Renal pelvis (tissue), 4 donors: ENCODE data around the gene GPRIN1. TPM values are rescaled to one million over a fixed set of nuclear protein-coding genes. Genes with fewer than 3 reads are reported as not detected.
A peak's percentile ranks its signal among the peaks of the same experiment; 100 is the strongest.
"Not testable (repeated sequence)": the region's sequence is repeated elsewhere in the genome, so short reads cannot be mapped to it uniquely, and the experiment has no call there.

Experiments
- DNase-seq: peaks from one replicate; pipeline ENCODE4 v3.0.0-alpha.2; 2013
- polyA plus RNA-seq, 3 donors: library from polyadenylated mRNA; unstranded; fragments of 120-200 nt; gene quantifications; one replicate each; pipeline ENCODE4 v1.2.1, GENCODE V29; 2013; ENCODE audit not compliant: insufficient read length in 3 of 3

GPRIN1 gene
- polyA plus RNA-seq, 3 donors, result 1.9 to 2.3 (median 2.3) TPM

DNA sequence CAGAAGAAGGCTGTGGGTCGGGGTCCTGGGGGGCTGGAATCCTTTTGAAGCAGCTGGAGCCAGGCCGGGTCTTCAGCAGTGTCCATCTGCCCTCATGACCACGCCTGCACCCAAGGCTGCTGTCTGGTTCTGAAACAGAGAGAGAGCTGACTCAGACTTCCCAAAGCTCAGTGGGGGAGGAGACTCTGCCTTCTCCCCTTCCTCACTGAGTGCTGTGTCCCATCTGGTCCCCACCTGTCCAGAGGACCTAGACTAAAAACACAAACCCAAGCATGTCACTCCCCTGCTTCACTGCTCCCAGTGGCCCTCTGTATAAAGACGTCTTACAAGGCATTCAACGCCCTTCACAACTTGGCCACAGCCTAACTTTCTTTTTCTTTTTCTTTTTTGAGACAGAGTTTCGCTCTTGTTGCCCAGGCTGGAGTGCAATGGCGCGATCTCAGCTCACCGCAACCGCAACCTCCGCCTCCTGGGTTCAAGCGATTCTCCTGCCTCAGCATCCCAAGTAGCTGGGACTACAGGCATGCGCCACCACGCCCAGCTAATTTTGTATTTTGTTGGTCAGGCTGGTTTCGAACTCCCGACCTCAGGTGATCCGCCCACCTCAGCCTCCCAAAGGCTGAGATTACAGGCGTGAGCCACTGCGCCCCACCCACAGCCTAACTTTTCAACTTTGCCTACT is 10.1 kb downstream of the GPRIN1 start:
- DNase-seq, result not testable (repeated sequence)

- no peak for DNase-seq
These were observed 12.3 kb downstream of the GPRIN1 start for GRCh38 chr5:176597417-176598389.

GRCh38 chr5:176596689-176597416 is 13.1 kb downstream of the GPRIN1 start:
- DNase-seq, result no peak

DNA sequence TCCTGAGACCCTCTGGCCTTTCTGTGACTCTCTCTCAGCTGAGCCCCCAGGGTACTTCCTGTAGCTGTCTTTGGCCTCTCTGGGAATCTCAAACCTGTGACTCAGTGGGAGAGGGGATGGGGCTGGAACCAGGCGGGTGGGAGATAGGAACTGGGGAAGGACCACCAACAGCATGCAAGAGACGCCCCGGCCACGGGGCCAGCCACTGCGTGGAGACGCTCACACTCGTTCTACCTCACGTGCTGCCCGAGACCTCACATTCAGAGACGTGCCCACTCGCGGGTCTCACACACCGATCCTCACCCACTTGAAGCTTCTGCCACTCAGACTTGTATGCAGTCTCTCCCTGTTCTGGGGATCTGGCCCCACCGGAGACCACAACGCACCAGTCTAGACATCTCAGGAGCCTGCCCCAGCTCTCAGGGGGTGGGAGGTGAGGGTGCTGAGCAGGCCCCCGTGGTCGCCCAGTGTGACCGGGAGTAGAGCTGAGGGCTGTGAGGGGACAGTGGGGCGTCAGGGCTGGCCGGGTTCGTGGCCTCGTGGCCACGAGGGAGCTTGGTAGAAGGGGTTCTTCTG is 13.8 kb downstream of the GPRIN1 start:
- DNase-seq, result no peak

GRCh38 chr5:176595386-176595943 is 14.5 kb downstream of the GPRIN1 start:
- no peak for DNase-seq

DNA sequence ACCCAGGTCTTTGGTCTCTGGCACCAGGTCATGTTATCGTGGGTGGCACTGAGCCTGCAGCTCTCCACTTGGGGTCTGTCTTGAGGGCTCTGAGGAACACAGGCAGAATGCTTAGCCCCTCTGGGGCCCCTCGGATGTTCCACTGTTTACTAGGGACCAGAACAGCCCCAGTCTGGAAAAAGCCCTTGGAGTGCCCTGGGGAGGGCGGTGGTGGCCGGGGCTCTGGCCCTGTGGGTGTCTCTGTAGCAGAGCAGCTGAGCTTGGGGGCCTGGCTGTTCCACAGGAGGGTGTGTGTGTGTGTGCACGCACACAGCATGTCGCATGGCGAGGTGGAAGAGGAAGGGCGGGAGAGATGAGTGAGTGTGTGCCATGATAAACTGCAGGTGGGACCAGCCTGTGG is 15.4 kb downstream of the GPRIN1 start:
- DNase-seq, result no peak

GRCh38 chr5:176593273-176593869 is 16.6 kb downstream of the GPRIN1 start:
- DNase-seq, result no peak

GRCh38 chr5:176592573-176592972 is 17.4 kb downstream of the GPRIN1 start:
- DNase-seq, result no peak

- DNase-seq, result not testable (repeated sequence)
These were observed 18.3 kb downstream of the GPRIN1 start for GRCh38 chr5:176591667-176592066.

DNA sequence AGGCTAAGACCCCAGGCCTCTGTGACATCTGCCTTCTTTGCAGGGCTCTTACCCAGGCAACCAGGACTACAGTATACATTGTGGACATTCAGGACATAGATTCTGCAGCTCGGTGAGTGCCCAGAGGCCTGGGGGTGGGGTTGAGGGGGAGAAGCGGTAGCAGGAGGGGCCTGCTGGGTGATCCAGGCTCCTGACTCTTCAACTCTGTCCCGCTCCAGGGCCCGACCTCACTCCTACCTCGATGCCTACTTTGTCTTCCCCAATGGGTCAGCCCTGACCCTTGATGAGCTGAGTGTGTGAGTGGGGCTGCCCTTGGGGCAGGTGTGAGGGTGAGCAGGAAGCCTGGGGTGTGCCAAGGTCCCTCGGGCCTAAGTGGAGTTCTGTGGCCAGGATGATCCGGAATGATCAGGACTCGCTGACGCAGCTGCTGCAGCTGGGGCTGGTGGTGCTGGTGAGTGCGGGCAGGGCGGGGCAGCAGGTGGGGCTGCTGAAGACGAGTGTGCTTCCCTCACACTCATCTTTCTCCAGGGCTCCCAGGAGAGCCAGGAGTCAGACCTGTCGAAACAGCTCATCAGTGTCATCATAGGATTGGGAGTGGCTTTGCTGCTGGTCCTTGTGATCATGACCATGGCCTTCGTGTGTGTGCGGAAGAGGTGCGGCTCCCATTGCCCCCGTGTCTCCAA is 19.8 kb downstream of the GPRIN1 start:
- no peak for DNase-seq

DNA sequence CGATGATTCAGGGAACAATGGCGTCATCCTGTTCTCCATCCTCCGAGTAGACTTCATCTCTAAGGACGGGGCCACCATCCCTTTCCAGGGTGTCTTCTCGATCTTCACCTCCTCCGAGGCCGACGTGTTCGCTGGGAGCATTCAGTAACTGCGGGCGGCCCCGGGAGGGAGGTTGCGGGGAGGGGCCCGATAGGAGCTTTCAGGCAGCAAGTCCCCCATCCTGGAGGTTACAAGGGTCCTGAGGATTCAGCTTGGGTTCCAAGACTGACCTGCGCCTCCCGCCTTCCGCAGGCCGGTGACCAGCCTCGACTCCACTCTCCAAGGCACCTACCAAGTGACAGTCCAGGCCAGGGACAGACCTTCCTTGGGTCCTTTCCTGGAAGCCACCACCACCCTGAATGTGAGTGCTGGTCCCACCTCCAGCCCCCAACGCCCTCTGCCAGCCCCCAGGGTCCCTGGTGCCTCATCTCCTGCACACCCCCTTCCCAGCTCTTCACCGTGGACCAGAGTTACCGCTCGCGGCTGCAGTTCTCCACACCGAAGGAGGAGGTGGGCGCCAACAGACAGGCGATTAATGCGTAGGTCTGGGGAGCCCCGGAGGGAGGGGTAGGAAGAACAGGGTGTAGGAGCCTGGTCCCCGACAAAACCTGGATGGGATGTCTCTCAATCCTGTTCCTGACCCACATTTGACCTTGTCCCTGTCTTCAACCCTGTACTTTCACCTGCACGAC is 20.8 kb downstream of the GPRIN1 start:
- no peak for DNase-seq

DNA sequence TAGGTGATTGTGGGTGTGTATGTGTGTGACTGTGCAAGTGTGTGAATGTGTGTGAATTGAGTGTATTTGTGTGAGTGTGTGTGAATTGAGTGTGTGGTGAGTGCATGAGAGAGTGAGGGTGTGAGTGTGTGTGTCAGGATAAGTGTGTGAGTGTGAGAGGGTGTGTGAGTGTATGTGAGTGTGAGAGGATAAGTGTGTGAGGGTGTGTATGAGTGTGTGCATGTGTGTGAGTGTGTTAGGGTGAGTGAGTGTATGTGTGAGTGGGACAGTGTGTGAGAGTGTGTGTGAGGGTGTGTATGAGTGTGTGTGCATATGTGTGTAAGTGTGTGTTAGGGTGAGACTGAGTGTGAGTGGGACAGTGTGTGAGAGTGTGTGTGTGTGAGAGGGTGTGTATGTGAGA is 21.7 kb downstream of the GPRIN1 start:
- DNase-seq, result no peak

DNA sequence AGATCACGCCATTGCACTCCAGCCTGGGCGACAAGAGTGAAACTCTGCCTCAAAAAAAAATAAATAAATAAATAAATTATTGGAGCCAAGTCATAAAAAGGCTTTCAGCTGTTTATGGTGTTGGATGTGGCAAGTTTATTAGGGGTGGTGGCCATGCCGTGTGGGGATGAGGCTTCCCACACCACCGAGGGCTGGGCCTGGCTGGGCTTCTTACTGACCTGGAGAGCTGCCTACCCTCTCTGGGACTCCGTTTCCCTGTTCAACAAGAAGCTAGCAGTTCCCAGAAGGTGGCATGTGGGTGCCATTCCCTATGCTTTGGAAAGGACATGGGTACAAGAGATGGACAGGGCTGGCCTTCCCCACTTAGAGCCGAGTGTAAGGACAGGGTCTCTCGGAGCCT is 22.6 kb downstream of the GPRIN1 start:
- no peak for DNase-seq

GRCh38 chr5:176583076-176583475 is 26.9 kb downstream of the GPRIN1 start:
- DNase-seq, result no peak

DNA sequence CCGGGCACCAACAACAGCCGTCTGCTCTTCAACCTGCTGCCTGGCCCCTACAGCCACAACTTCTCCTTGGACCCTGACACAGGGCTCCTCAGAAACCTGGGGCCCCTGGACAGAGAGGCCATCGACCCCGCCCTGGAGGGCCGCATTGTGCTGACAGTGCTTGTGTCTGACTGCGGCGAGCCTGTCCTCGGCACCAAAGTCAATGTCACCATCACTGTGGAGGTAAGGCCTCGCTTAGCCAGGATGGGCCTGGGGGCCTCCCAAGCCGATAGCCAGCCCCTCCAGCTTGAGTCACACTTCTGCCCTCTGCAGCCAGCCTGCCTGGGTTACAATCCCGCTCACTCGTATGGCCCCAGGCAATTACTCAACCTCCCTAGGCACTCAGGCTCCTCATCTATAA is 28.6 kb downstream of the GPRIN1 start:
- DNase-seq, result no peak

GRCh38 chr5:176579323-176579722 is 30.6 kb downstream of the GPRIN1 start:
- no peak for DNase-seq

DNA sequence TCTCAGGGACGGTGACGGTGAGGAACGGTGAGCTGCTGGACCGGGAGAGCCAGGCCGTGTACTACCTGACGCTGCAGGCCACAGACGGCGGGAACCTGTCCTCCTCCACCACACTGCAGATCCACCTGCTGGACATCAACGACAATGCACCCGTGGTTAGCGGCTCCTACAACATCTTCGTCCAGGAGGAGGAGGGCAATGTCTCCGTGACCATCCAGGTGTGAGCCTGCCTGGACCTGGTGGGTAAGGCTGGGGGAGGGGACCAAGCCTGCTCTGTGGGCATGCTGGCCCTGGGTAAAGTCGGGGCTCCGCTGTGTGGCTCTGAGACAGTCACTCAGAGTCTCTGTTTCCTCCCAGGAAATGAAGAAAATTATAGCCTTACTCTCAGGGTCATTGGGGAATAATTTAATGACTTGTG is 31.6 kb downstream of the GPRIN1 start:
- peak; percentile 60 for DNase-seq

- peak; percentile 60 for DNase-seq
These were observed 32.4 kb downstream of the GPRIN1 start for GRCh38 chr5:176577312-176578176.
